ENCODE measurements around the gene CYTH3.

GRCh38 chr7:6151994-6152735 is 120.3 kb downstream of the CYTH3 start:
- TF ChIP-seq CBX5 (CRISPR knock-in tag; IDR thresholded peaks at IDR 0.05; ENCODE audit: borderline replicate concordance) (no peak), SMC3 (IDR thresholded peaks at IDR 0.05; ENCODE audit: low read length) (no peak), TCF7L2 (IDR thresholded peaks at IDR 0.05; ENCODE audit: low read depth, low read length) (no peak), ZNF274 (CRISPR knock-in tag; IDR thresholded peaks at IDR 0.05) (no peak), NONO (IDR thresholded peaks at IDR 0.05) (no peak), NONO (CRISPR knock-in tag; conservative IDR thresholded peaks at IDR 0.05) (no peak), ZFX (CRISPR knock-in tag; IDR thresholded peaks at IDR 0.05; ENCODE audit: low read depth) (no peak), POLR2A (IDR thresholded peaks at IDR 0.05; ENCODE audit: insufficient read depth in 1 of 2, low read depth in 2 of 2, low read length in 2 of 2) (no peak)
